ENCODE results near the gene SIGLEC10. TPM values are rescaled to one million over a fixed set of nuclear protein-coding genes. Genes with fewer than 3 reads are reported as not detected.
"Not testable (repeated sequence)": the region's sequence is repeated elsewhere in the genome, so short reads cannot be mapped to it uniquely, and the experiment has no call there.

SIGLEC10 gene
- total RNA-seq, 1 donor from 2014 or later: 0.40 TPM

DNA sequence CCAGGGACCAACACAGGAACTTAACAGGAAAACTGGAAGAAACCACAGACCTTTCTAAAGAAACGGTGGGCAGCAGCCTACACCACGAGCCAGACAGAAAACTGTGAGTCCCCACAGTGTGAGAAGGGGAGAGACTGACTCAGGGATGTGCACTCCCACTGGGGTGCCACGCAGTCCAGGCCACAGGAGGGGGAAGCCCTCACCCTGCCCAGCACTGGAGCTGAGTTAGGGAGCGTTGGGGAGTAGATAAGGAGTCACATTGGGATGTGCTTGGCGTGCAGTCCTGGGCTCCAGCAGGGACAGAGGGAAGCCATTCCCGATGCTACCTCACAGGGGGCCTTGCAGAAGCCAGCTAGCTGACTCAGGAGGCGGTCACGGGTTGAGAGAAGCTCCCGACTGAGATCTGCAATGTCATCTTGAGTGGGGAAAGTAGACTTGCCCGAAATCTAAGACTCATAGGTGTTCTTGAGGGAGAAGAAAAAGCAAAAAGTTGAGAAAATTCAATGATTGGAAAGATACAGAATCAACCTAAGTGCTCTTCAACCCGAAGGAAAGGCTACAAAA is 23.5 kb upstream of the SIGLEC10 start:
- DNase-seq: no peak

DNA sequence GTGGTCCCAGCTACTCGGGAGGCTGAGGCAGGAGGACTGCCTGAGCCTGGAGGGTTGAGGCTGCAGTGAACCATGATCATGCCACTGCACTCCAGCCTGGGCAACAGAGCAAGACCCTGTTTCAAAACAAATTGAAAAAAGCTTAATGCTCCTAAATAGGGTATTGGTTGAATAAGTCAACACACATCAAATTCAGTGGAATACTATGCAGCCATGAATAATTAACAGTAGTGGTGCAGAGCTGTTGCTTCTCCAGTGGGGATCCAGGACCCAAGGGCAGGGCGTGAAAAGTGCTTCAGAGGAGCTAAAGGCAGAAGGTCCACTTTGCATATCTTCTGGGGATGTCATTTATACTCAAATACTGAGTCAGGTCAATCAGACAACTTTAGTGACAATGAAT is 22.6 kb upstream of the SIGLEC10 start:
- intact Hi-C loops (cut with micrococcal nuclease): no loop called here
- no peak for DNase-seq
- ATAC-seq: no peak

More for the DNA sequence above, 23.5 kb upstream of the SIGLEC10 start:
- ATAC-seq: no peak
- intact Hi-C loops (cut with micrococcal nuclease): no loop called here

DNA sequence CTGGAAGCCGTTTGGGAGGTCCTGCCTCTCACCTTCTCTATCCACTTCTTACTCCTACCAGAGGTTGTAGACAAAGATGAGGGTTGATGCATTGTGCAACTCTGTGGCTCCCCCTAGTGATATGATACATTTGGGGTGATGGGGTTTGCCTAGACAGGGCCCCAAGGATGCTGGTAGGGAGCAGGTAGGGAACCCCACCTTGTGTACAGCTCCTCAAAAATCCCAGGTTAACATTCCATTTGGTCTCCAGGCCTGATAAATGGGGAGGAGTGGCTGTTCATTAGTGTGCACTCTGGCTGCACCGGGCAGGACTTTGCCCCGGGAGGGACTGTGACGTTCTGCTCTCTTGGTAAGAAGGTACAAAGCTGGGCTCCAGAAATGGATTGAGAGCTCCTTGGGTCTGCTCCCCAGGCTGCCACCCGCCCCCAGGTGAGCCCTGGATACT is 21.6 kb upstream of the SIGLEC10 start:
- intact Hi-C loops (cut with micrococcal nuclease): loop anchor here (10.0 kb wide), 1 partner anchor 104 kb away; no protein-coding TSS in a partner anchor
- DNase-seq (no peak), ATAC-seq (no peak)

DNA sequence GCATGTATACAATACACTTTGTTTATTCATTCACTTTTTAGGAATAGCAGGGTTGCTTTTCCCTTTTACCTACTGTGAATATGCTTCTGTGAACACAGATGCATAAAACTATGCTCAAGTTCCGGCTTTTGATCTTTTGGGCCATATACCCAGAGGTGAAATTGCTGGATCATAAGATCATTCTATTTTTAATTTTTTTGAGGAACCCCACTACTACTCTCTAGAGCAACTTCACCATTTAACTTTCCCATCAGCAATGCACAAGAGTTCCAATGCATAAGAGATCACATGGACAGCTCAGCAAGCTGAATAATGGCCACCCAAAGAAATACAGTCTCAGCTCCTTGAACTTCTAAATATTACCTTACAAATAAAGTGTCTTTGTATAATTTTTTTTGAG is 17.0 kb upstream of the SIGLEC10 start:
- DNase-seq: no peak
- intact Hi-C loops (cut with micrococcal nuclease): loop anchor here (10.0 kb wide), 1 partner anchor 100 kb away; no protein-coding TSS in a partner anchor
- ATAC-seq: no peak

DNA sequence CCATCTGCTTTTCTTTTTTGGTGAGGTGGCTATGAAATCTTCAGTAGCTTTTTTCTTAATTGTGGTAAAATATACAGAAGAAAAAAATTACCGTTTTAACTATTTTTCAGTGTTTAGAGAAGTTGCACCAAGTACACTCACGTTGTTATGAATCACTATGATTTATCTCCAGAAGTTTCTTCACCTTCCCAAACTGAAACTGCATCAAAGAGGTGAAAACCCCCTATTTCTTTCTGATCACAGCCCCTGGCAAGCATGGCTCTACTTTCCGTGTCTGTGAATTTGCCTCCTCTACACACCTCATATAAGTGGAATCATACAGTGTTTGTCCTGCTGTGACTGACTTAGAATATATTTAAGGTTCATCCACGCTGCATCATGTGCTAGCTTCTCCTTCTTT is 15.6 kb upstream of the SIGLEC10 start:
- ATAC-seq: no peak
- DNase-seq: no peak
- intact Hi-C loops (cut with micrococcal nuclease): loop anchor here (10.0 kb wide), 1 partner anchor 98 kb away; no protein-coding TSS in a partner anchor

DNA sequence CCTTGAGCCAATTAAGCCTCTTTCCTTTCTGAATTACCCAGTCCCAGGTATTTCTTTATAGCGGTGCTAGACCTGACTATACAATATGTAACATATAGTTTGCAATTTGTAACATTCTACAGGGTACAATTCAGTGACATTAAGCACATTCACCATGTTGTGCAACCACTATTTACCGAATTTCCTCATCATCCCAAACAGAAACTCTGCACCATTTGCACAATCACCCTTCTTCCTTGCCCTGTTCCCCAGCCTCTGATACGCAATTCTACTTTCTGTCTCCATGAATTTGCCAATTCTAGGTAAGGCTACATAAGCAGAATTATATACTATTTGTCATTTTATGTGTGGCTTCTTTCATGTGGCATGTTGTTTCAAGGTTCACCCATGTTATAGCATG is 13.7 kb upstream of the SIGLEC10 start:
- DNase-seq (no peak), ATAC-seq (no peak)
- intact Hi-C loops (cut with micrococcal nuclease): loop anchor here (10.0 kb wide), 1 partner anchor 96 kb away; no protein-coding TSS in a partner anchor

DNA sequence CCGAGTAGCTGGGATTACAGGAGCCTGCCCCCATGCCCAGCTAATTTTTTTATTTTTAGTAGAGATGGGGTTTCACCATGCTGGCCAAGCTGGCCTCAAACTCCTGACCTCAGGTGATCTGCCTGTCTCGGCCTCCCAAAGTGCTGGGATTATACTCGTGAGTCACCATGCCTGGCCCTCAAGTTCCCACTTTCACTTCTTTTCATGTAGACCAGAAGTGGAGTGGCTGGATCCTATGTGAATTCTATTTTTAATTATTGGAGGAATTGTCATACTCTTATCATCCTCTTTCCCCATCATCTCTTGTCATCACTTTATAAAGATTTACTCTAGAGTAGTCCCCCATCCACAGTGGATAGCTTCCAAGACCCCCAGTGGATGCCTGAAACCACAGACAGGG is 12.8 kb upstream of the SIGLEC10 start:
- intact Hi-C loops (cut with micrococcal nuclease): loop anchor here (10.0 kb wide), 1 partner anchor 95 kb away; no protein-coding TSS in a partner anchor
- no peak for ATAC-seq
- no peak for DNase-seq

DNA sequence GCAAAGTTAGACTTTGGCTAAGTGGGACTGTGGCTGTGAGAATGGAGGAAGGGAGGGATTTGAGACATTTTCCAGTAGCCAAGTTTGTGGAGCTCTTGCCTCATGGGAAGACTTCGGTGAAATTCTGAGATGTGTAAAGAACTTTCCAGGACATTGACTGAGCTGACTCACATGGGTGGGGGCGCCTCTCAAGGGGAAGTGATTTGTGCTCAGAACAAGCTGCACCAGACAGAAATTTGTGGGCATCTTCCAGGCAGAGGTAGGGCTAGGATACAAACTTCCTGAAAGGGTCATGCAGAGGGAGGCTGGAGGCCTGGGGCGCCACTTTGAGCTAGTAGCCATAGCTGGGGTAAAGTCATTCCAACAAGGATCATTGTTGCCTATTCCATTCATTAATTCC is 9.8 kb upstream of the SIGLEC10 start:
- intact Hi-C loops (cut with micrococcal nuclease): no loop called here
- no peak for DNase-seq
- no peak for ATAC-seq

DNA sequence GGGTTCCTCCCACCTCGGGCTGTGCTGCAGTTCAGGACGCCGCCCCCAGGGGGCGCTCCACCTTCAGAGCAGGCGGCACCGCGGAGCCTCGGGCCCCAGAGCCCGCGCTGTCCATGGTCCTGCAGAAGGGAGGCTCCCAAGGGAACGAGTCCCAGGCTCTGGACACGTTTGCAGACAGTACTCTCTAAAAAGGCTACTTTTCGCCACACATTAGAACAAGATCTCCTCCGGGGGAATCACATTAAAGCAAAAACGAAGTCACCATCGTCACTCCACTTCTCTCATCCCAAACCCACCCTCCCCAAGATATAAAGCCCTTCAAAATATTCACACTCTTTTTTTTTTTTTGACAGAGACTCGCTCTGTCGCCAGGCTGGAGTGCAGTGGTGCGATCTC is 4.6 kb upstream of the SIGLEC10 start:
- intact Hi-C loops (cut with micrococcal nuclease): no loop called here
- ATAC-seq: peak; percentile 85

DNA sequence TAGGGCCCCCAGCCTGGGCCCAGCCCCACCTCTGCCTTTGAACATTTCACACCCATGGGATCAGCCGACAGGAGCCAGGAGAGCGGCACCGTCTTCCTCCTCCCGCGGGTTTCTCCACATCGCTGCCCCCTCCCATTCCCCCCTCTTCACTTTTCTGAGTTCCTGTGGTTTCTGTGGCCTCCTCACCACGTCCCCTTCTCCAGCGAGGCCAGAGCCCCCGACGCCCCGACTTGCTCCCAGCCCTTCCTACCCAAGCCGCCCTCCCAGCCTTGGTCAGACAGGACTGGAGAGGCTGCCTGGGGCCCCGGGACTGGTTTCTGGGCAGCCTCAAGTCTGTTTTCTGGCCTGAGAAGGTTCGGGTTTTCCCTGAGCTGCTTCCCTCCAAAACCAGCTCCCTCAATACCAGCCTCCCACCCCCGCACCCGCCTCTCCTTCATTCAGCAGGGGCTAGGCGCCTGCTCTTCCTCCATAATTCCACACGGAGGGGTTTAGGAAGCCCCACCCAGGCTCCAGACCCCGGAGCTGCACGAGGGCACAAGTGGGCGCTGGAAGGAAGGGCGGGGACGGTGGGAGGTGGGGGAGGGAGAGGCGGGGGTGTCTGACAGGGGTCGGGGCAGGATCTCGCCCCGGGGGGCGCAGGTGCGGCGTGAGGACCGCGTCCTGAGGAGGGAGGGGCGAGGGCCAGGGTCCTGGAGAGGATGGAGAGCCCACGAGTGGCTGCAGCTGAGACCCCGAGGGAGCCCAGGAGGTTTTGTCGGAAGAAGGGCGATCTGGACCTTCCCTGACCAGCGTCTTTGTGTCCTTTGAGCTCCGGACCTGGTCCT is 4.0 kb upstream of the SIGLEC10 start:
- no peak for ATAC-seq
- intact Hi-C loops (cut with micrococcal nuclease): no loop called here
- DNase-seq: no peak

More for the DNA sequence above, 4.6 kb upstream of the SIGLEC10 start:
- peak; percentile 90 for DNase-seq

DNA sequence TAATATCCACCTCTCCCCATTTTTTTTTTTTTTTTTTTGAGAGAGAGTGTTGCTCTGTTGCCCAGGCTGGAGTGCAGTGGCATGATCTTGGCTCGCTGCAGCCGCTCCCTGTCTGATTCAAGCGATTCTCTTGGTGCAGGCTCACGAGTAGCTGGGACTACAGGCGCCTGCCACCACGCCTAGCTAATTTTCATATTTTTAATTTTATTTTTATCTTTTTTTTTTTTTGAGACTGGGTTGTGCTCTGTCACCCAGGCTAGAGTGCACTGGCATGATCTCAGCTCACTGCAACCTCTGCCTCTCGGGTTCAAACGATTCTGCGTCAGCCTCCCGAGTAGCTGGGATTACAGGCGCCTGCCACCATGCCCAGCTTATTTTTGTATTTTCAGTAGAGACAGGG is 3.1 kb upstream of the SIGLEC10 start:
- intact Hi-C loops (cut with micrococcal nuclease); DNase-seq; ATAC-seq: not testable (repeated sequence)

DNA sequence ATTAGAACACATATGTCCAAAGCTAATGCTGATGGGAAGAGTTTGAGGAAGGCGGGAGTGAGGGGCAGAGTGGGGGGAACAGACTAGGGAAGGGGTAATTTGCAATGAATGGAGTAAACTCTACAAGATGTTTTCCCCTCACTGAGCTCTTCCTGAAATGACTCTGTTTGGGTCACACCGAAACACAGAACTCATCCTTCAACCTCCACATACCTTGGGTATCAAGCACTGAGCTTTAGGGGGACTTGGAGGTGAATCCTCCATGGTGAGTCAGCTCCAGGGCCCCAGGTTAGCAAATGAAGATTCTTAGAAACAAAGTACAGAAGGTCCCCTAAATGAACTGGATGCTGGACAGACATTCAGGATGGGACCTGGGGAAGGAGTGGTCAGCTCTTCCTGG is 1.3 kb upstream of the SIGLEC10 start:
- intact Hi-C loops (cut with micrococcal nuclease): no loop called here
- DNase-seq: no peak
- ATAC-seq: no peak

DNA sequence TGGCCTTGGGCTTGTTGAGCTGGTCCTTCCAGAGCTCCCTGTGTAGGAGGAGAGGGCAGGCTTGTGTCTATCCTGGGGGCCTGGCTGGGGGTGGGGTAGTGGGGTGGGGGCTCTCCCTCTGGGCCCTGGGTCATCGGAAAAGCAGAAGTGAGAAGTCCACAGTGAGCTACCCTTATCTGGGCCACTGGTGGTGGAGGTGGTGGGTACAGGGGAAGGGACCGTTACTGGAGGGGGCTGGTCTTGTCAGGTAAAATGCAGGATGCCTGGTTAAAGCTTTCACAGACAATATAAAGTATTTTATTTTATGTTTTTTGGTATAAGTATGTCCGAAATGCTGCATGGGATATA is 342 bp upstream of the SIGLEC10 start:
- DNase-seq (no peak), ATAC-seq (no peak)
- intact Hi-C loops (cut with micrococcal nuclease): no loop called here

DNA sequence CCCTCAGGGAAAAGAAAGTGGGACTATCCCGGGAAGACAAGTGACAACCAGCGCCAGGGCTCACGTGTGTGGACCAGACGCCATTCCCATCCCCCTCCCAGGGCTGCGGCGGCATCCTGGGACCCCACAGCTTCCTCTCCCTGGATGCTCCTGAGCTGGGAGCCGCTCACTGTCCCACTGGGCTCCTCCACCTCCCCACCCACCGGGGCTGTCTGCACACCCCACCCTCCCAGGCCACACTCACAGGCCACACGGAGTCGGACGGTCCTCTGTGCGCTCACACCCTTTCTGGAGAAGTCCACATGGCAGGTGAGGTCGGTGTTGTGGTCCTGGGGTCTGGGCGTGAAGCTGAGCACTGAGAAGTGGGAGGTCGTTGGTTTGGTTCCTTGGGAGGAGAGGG is 1.0 kb downstream of the SIGLEC10 start:
- ATAC-seq; intact Hi-C loops (cut with micrococcal nuclease); DNase-seq: not testable (repeated sequence)

DNA sequence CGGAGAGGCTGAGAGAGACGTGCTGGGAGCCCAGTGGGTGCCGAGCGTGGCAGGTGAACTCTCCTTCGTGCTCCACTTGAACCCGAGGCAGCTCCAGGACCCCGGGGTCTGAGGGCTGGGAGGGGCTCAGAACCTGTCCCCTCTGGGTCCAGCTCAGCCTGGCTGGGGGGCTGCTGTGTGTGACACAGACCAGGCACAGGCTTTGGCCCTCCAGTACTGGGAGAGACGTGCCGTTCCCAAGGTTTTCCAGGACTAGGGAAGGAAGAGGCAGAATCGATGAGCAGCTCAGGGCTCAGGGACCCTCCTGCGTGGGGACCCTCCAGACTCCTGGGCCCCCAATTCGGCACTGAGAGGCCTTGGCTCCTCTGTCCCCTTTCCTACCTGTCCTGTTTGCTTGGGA is 2.3 kb downstream of the SIGLEC10 start:
- ATAC-seq (no peak), DNase-seq (no peak)
- intact Hi-C loops (cut with micrococcal nuclease): no loop called here

DNA sequence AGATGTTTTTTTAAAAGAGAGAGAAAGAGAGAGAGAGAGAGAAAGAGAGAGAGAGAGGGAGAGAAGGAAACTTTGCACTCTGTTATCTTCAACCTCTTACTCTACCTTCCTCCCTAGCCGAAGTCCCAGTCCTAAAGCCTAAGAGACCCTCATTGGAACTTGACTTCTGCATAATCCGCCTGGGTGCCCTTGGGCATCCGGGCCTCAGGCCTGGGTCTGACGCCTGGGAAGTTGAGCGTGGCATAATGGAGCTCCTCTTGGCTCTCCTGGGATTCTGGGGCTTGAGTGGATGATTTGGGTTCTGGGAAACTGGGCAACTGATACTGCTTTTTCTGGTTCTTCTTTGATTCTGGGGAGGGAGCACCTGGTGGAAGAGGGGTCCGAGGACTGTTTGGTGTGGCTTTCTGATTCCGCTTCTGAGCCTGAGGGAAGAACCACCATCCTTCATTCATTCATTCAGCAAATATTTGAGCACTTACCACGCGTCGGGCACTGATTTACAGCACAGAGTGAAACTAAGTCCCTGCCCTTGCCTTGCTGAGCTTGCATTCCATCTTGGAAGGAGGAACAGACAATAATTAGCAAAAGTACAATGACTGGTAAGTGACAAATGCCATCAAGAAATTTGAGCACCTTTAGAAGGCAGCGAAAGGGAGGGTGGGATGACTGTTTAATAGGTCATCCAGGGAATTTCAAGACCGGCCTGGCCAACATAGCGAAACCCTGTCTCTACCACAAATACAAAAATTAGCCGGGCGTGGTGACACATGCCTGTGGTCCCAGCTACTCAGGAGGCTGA is 6.3 kb downstream of the SIGLEC10 start:
- DNase-seq (no peak), ATAC-seq (no peak)
- intact Hi-C loops (cut with micrococcal nuclease): no loop called here

DNA sequence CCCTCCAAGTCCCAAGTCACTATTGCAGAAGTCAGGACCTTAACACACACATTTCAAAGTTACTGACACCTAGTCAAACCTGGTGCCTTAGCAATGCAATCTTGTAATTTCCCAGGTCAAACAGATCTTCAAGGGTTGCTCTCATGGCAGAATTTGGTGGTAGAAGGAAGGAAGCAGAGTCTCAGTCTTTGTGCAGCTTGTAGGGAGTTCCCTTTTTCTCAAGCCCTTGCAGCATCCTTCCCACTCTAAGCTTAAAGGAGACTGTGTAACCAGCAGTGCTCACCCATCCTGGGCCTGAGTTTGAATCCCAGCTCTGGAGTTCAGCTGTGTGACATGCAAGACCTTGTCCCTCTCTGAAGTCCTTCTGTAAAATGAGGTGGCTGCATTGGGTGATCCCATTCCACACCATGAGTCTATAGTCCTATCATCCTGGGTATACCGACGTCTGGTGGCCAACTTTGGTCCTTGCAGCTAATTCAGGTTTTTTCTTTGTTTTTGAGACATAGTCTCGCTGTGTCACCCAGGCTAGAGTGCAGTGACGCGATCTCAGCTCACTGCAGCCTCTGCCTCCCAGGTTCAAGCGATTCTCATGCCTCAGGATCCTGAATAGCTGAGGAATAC is 9.8 kb downstream of the SIGLEC10 start:
- intact Hi-C loops (cut with micrococcal nuclease): no loop called here
- no peak for ATAC-seq

DNA sequence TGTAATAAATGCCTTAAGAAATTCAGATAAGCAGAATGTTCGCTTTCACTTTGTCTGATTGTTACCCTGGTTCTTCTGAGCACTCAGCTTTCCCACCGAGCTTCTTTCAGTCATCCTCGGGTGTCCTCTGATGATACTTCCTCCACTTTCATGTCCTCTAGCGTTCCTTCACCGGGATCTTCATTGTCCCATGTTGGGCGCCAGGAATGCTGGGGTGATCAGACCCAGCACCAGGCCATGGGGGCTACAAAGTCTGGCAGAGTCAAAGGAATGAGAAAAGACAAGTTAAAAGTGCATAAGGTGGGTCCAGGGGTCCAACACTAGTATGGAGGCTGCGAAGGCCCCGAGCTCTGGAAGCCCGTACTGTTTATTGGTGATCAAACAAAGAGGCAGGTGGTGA is 15.3 kb downstream of the SIGLEC10 start:
- ATAC-seq (no peak), DNase-seq (no peak)
- intact Hi-C loops (cut with micrococcal nuclease): no loop called here

More for the DNA sequence above, 9.8 kb downstream of the SIGLEC10 start:
- no peak for DNase-seq

DNA sequence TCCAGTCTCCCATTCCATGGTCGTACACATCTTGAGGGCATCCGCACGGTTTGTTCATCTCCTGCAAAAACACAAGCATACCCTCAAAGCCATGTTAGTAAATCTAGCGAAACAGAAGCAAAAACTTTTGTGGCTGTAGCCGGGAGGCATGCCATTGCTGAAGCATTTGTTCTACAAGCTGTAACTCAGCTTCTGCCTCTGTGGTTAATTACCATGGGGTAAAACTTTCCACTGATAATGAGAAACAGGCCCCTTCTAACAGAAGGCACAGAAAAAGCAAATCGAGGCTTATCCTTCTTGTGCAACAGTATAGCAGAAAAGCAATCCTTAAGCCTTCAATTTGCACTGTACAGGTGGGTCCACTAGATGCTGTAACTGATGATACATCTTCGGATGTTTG is 17.5 kb downstream of the SIGLEC10 start:
- ATAC-seq; intact Hi-C loops (cut with micrococcal nuclease); DNase-seq: not testable (repeated sequence)

Measured in left ventricle myocardium superior (tissue), 1 donor.